Endothelial cell of umbilical vein (primary cell): ENCODE measurements around the gene RAB3IP. TPM values are rescaled to one million over a fixed set of nuclear protein-coding genes. Genes with fewer than 3 reads are reported as not detected.

Source experiments
- BruUV-seq: library from RNA; stranded (reverse); fragments of 400-500 nt; replicated peaks from 2 replicates; lab custom pipeline; 2021; lab: Mats Ljungman, UMichigan
- CTCF ChIA-PET: fragments of 300-600, 350-600 bp; sonication (Branson Sonifier 250); formaldehyde crosslinking; loops from one replicate; lab custom pipeline; 2021; ENCODE audit warnings: antibody characterized with exemption, inconsistent platforms; lab: Charles Lee
- POLR2A ChIA-PET: fragments of 300-600, 350-600 bp; sonication (Branson Sonifier 250); formaldehyde crosslinking; loops from one replicate; lab custom pipeline; 2021; ENCODE audit warnings: antibody characterized with exemption, inconsistent platforms; lab: Charles Lee
- DNase-seq: peaks from one replicate; pipeline ENCODE4 v3.0.0-alpha.2; 2011; ENCODE audit warnings: low read depth, low spot score
- FAIRE-seq: peaks from 2 replicates; lab custom pipeline; 2011; peaks lifted over from hg19 to GRCh38; lab: Jason Lieb, UNC
- H2AFZ ChIP-seq: 2 replicates; pipeline ENCODE4 v1.6.0; 2012; ENCODE audit warnings: low read depth, low read length, control low read depth, inconsistent platforms
- H3K27ac ChIP-seq: 2 replicates; pipeline ENCODE4 v1.5.1; 2011; ENCODE audit warnings: low read depth, mild to moderate bottlenecking, control low read depth, low read length, moderate library complexity; ENCODE audit not compliant: insufficient read depth
- H3K27me3 ChIP-seq, 2 experiments: 2 replicates each; pipeline versions ENCODE4 v1.6.0 to v1.6.1; 2011; ENCODE audit warnings: low read length in 2 of 2, mixed read lengths in 1 of 2; ENCODE audit not compliant: control insufficient read depth in 2 of 2, insufficient read depth in 2 of 2
- H3K36me3 ChIP-seq, 2 experiments: 2 replicates in 1 of 2; 3 replicates in 1 of 2; pipeline ENCODE4 v1.5.1; 2011; ENCODE audit warnings: low read length in 2 of 2, mild to moderate bottlenecking in 1 of 2, moderate library complexity in 1 of 2; ENCODE audit not compliant: control insufficient read depth in 2 of 2, insufficient read depth in 2 of 2; ENCODE audit errors: extremely low read depth in 1 of 2
- H3K4me1 ChIP-seq: 3 replicates; pipeline ENCODE4 v1.5.1; 2011; ENCODE audit warnings: mild to moderate bottlenecking, low read length; ENCODE audit not compliant: control insufficient read depth, insufficient read depth; ENCODE audit errors: extremely low read depth
- H3K4me2 ChIP-seq: 2 replicates; pipeline ENCODE4 v1.6.1; 2011; ENCODE audit warnings: low read length, control low read depth, mixed read lengths; ENCODE audit not compliant: insufficient read depth
- H3K4me3 ChIP-seq, 3 experiments: fragments of 200-600 bp in 1 of 3; sonication (generic), shearing (Covaris generic) in 1 of 3; replicated peaks in 1 of 3; 2 replicates each; pipeline ENCODE4 v1.5.1; 2011 to 2016; ENCODE audit warnings: control low read depth in 3 of 3, low read length in 3 of 3, mild to moderate bottlenecking in 2 of 3, inconsistent platforms in 1 of 3, low read depth in 1 of 3, moderate library complexity in 1 of 3; ENCODE audit not compliant: insufficient read depth in 1 of 3
- H3K79me2 ChIP-seq: 2 replicates; pipeline ENCODE4 v1.6.0; 2012; ENCODE audit warnings: low read length, inconsistent platforms; ENCODE audit not compliant: control insufficient read depth, insufficient read depth
- H3K9ac ChIP-seq: replicated peaks from 2 replicates; pipeline ENCODE3; 2011; ENCODE audit warnings: low read length, control low read depth; ENCODE audit not compliant: insufficient read depth; ENCODE audit errors: extremely low read depth
- H3K9me1 ChIP-seq: replicated peaks from 3 replicates; pipeline ENCODE4 v1.6.0; 2011; ENCODE audit warnings: mild to moderate bottlenecking, low read length; ENCODE audit not compliant: control insufficient read depth, insufficient read depth; ENCODE audit errors: extremely low read depth
- H3K9me3 ChIP-seq: replicated peaks from 2 replicates; pipeline ENCODE4 v1.5.1; 2012; ENCODE audit warnings: low read length, inconsistent platforms; ENCODE audit not compliant: control insufficient read depth, insufficient read depth
- H4K20me1 ChIP-seq: replicated peaks from 2 replicates; pipeline ENCODE3; 2011; ENCODE audit warnings: mild to moderate bottlenecking, low read length; ENCODE audit not compliant: control insufficient read depth, insufficient read depth; ENCODE audit errors: extremely low read depth
- CTCF ChIP-seq, 2 donors: IDR thresholded peaks; 1 replicate in 1 of 2; 2 replicates in 1 of 2; pipeline ENCODE4 v1.5.1; 2011; ENCODE audit warnings: low read length in 2 of 2, mild to moderate bottlenecking in 2 of 2, moderate library complexity in 2 of 2, control low read depth in 1 of 2, inconsistent platforms in 1 of 2, low read depth in 1 of 2; ENCODE audit not compliant: insufficient read depth in 1 of 2; ENCODE audit errors: extremely low read depth in 1 of 2
- EZH2 ChIP-seq: IDR thresholded peaks from 2 replicates; pipeline ENCODE4 v1.6.1; 2012; ENCODE audit warnings: borderline replicate concordance, low read depth, mild to moderate bottlenecking, moderate library complexity, low read length, inconsistent platforms; ENCODE audit not compliant: severe bottlenecking
- FOS ChIP-seq: IDR thresholded peaks from 2 replicates; pipeline ENCODE4 v1.6.1; 2011; ENCODE audit warnings: mild to moderate bottlenecking, low read length, moderate library complexity, borderline replicate concordance; ENCODE audit not compliant: insufficient read depth
- JUN ChIP-seq: IDR thresholded peaks from 2 replicates; pipeline ENCODE4 v1.6.1; 2011; ENCODE audit warnings: borderline replicate concordance, low read depth; ENCODE audit not compliant: insufficient read length, insufficient read depth
- MYC ChIP-seq: IDR thresholded peaks from one replicate; pipeline ENCODE4 v1.6.1; 2011; ENCODE audit warnings: mild to moderate bottlenecking, low read depth, low read length
- POLR2A ChIP-seq: IDR thresholded peaks from 2 replicates; pipeline ENCODE4 v1.6.1; 2012; ENCODE audit warnings: low read depth, mild to moderate bottlenecking, control low read depth, low read length
- POLR2AphosphoS5 ChIP-seq: IDR thresholded peaks from 2 replicates; pipeline ENCODE4 v1.6.1; 2012; ENCODE audit warnings: low read depth, mild to moderate bottlenecking, control low read depth, low read length, moderate library complexity; ENCODE audit not compliant: insufficient read depth
- dilution Hi-C: fragments of 300-500 bp; cut with MboI; formaldehyde crosslinking; loops from one replicate; pipeline ENCODE4 v1.15.0; 2019; ENCODE audit warnings: low sequenced_read_pairs; ENCODE audit not compliant: extremely low pct_ligation_motif_present
- intact Hi-C: fragments of 100-400 bp; cut with micrococcal nuclease; formaldehyde crosslinking; loops from one replicate; pipeline ENCODE4 v1.10.0; 2022
- polyA plus RNA-seq, 4 experiments: library from polyadenylated mRNA; depleted of rRNA in 3 of 4; stranded (reverse) in 3 of 4; unstranded in 1 of 4; fragments of >200 nt; gene quantifications; 2 replicates each; pipeline versions ENCODE4 v1.2.1 to v1.2.3, GENCODE V29; 2011 to 2012; ENCODE audit warnings: missing spikeins in 1 of 4
- total RNA-seq: library from RNA; stranded (reverse); gene quantifications from 2 replicates; pipeline ENCODE4 v1.2.3, GENCODE V29; 2021

RAB3IP gene
- total and polyA plus RNA-seq, 2 donors (not counting 3 experiments of a cell fraction or from before 2014, with no cell fraction given), result 9.6 to 13.3 TPM

DNA sequence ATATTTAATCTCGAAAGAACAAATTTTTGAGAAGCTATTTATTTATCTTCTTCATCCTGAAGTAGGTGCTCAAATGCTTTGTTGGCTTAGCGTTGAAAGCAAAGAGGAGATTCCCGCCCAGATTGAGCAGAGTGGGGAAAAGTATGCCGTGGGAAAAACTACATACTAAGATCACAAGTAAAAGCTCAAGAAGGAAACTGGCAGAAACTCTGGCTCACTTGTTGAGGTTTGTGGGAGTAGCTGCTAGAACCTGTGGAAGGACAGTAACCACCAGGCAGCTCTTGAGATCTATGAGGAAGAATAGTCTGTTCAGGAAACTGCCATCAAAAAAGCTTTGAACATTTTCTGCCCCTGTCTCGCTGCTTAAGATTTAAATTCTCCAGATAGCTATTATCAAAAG lies 90.2 kb downstream of the RAB3IP start:
- H3K9me3 ChIP-seq, result no peaks in the 10 kb centered on the region
- no peaks in the 10 kb centered on the region for H3K9me1 ChIP-seq
- no peaks in the 10 kb centered on the region for H3K4me1 ChIP-seq
- dilution Hi-C loops, result no loop called here
- H3K27me3 ChIP-seq, result peaks cover 0 to 3% of the 10 kb centered on the region in 2 experiments
- no peak overlapping the region for H3K9ac ChIP-seq
- intact Hi-C loops, result no loop called here
- H3K27ac ChIP-seq, result no peak overlapping the region
- H3K36me3 ChIP-seq, result no peaks in the 10 kb centered on the region
- POLR2A ChIA-PET, result no interaction called here
- CTCF ChIA-PET, result no interaction called here
- FAIRE-seq (no peak), DNase-seq (no peak)
- no peaks in the 10 kb centered on the region for H3K79me2 ChIP-seq
- H2AFZ ChIP-seq, result no peak overlapping the region
- BruUV-seq, result no TSS peak
- no peak overlapping the region for H3K4me2 ChIP-seq
- H4K20me1 ChIP-seq, result no peaks in the 10 kb centered on the region
- H3K4me3 ChIP-seq, result no peak overlapping the region
- TF ChIP-seq EZH2 (no peak), POLR2AphosphoS5 (no peak), FOS (no peak), POLR2A (no peak), JUN (no peak), CTCF (IDR thresholded peaks at IDR 0.05; ENCODE audit: extremely low read depth in 1 of 2, insufficient read depth in 1 of 2, low read depth in 1 of 2, low read length in 2 of 2) (no peak)

- no peak for TF ChIP-seq JUN
- TF ChIP-seq POLR2A, result no peak
- TF ChIP-seq EZH2, result no peak
- TF ChIP-seq MYC, result no peak
- no peak for TF ChIP-seq POLR2AphosphoS5
- TF ChIP-seq FOS, result no peak
- no peaks in the 10 kb centered on the region for H3K4me1 ChIP-seq
- FAIRE-seq (peak; percentile 8), DNase-seq (no peak)
- dilution Hi-C loops (no loop called here), intact Hi-C loops (no loop called here)
- H3K27ac ChIP-seq, result no peak overlapping the region
- H2AFZ ChIP-seq, result no peak overlapping the region
- no peak overlapping the region for H3K4me2 ChIP-seq
- no peaks in the 10 kb centered on the region for H4K20me1 ChIP-seq
- POLR2A ChIA-PET, result no interaction called here
- H3K9ac ChIP-seq, result no peak overlapping the region
- H3K4me3 ChIP-seq, result no peak overlapping the region
- H3K9me1 ChIP-seq, result no peaks in the 10 kb centered on the region
- no peaks in the 10 kb centered on the region for H3K36me3 ChIP-seq
- H3K79me2 ChIP-seq, result no peaks in the 10 kb centered on the region
- no TSS peak for BruUV-seq
- H3K9me3 ChIP-seq, result no peaks in the 10 kb centered on the region
- H3K27me3 ChIP-seq, result peaks cover 1 to 3% of the 10 kb centered on the region in 2 experiments
- CTCF ChIA-PET, result no interaction called here
These were observed 95.0 kb downstream of the RAB3IP start for GRCh38 chr12:69833696-69834095.
